ENCODE data around the gene FGR.

DNA sequence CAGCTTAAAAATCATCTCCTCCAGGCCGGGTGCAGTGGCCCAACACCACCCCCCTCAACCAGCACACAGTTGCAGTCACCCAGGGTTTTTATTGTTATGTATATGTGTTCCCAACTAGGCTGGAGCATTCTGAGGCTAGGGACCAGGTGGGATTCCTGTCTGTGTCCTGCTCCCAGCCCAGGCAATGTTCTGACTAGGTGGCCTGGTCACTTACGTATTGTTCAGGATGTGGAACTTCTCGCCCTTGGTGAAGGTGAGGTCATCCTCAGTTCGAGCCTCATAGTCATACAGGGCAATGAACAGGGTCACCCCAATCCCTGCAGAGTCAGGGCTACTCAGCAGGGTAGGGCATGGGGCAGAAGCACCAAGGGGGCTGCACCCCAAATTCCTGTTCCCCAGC is 12.2 kb downstream of the FGR start:
- no peak for TF ChIP-seq TAF1 (IDR thresholded peaks at IDR 0.05; ENCODE audit: borderline replicate concordance, low read depth, low read length)
- no peak for TF ChIP-seq POLR2AphosphoS5 (IDR thresholded peaks at IDR 0.05; ENCODE audit: low read depth, low read length)
- no peak for TF ChIP-seq GABPA (IDR thresholded peaks at IDR 0.05; ENCODE audit: low read depth)
- no peak for TF ChIP-seq SMC3 (IDR thresholded peaks at IDR 0.05; ENCODE audit: low read depth, low read length)
- TF ChIP-seq, protein P1, sequence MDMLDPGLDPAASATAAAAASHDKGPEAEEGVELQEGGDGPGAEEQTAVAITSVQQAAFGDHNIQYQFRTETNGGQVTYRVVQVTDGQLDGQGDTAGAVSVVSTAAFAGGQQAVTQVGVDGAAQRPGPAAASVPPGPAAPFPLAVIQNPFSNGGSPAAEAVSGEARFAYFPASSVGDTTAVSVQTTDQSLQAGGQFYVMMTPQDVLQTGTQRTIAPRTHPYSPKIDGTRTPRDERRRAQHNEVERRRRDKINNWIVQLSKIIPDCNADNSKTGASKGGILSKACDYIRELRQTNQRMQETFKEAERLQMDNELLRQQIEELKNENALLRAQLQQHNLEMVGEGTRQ (IDR thresholded peaks at IDR 0.05; ENCODE audit: borderline replicate concordance, low read depth, low read length), result no peak
- TF ChIP-seq, protein P2, sequence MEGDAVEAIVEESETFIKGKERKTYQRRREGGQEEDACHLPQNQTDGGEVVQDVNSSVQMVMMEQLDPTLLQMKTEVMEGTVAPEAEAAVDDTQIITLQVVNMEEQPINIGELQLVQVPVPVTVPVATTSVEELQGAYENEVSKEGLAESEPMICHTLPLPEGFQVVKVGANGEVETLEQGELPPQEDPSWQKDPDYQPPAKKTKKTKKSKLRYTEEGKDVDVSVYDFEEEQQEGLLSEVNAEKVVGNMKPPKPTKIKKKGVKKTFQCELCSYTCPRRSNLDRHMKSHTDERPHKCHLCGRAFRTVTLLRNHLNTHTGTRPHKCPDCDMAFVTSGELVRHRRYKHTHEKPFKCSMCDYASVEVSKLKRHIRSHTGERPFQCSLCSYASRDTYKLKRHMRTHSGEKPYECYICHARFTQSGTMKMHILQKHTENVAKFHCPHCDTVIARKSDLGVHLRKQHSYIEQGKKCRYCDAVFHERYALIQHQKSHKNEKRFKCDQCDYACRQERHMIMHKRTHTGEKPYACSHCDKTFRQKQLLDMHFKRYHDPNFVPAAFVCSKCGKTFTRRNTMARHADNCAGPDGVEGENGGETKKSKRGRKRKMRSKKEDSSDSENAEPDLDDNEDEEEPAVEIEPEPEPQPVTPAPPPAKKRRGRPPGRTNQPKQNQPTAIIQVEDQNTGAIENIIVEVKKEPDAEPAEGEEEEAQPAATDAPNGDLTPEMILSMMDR (IDR thresholded peaks at IDR 0.05), result no peak
- no peak for TF ChIP-seq SIN3A (IDR thresholded peaks at IDR 0.05; ENCODE audit: borderline replicate concordance, low read depth, low read length)
- no peak for TF ChIP-seq ELF1 (IDR thresholded peaks at IDR 0.05)
- TF ChIP-seq RAD21 (IDR thresholded peaks at IDR 0.05; ENCODE audit: low read length), result no peak
- TF ChIP-seq EP300 (IDR thresholded peaks at IDR 0.05; ENCODE audit: borderline replicate concordance in 1 of 2, low read depth in 1 of 2, low read length in 1 of 2), result no peak
- no peak for TF ChIP-seq CHD2 (IDR thresholded peaks at IDR 0.05; ENCODE audit: low read length, partially characterized antibody)
- TF ChIP-seq, protein P3, sequence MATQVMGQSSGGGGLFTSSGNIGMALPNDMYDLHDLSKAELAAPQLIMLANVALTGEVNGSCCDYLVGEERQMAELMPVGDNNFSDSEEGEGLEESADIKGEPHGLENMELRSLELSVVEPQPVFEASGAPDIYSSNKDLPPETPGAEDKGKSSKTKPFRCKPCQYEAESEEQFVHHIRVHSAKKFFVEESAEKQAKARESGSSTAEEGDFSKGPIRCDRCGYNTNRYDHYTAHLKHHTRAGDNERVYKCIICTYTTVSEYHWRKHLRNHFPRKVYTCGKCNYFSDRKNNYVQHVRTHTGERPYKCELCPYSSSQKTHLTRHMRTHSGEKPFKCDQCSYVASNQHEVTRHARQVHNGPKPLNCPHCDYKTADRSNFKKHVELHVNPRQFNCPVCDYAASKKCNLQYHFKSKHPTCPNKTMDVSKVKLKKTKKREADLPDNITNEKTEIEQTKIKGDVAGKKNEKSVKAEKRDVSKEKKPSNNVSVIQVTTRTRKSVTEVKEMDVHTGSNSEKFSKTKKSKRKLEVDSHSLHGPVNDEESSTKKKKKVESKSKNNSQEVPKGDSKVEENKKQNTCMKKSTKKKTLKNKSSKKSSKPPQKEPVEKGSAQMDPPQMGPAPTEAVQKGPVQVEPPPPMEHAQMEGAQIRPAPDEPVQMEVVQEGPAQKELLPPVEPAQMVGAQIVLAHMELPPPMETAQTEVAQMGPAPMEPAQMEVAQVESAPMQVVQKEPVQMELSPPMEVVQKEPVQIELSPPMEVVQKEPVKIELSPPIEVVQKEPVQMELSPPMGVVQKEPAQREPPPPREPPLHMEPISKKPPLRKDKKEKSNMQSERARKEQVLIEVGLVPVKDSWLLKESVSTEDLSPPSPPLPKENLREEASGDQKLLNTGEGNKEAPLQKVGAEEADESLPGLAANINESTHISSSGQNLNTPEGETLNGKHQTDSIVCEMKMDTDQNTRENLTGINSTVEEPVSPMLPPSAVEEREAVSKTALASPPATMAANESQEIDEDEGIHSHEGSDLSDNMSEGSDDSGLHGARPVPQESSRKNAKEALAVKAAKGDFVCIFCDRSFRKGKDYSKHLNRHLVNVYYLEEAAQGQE (IDR thresholded peaks at IDR 0.05; ENCODE audit: low read depth, low read length), result no peak
- no peak for TF ChIP-seq EZH2phosphoT487 (IDR thresholded peaks at IDR 0.05; ENCODE audit: borderline replicate concordance, low read depth)
